ENCODE measurements around the gene COMP. TPM values are rescaled to one million over a fixed set of nuclear protein-coding genes. Genes with fewer than 3 reads are reported as not detected.

Gene COMP
- total RNA-seq, 1 donor from 2014 or later = 5.0 TPM

GRCh38 chr19:18777301-18778075 lies 13.6 kb downstream of the COMP start:
- peak overlapping the region in 1 of 2 donors; percentile 26 for H3K4me3 ChIP-seq
- DNase-seq (ENCODE audit: low spot score in 2 of 2) = no peak
- no peak overlapping the region for H3K27ac ChIP-seq
- no peaks in the 10 kb centered on the region for H3K27me3 ChIP-seq
- no peak for TF ChIP-seq CTCF (IDR thresholded peaks at IDR 0.05)
- intact Hi-C loops (cut with DNase I) = no loop called here
- H3K9me3 ChIP-seq = no peaks in the 10 kb centered on the region
- no peaks in the 10 kb centered on the region for H3K4me1 ChIP-seq
- peaks cover 0 to 6% of the 10 kb centered on the region in 2 donors for H3K36me3 ChIP-seq

- Histone ChIP-seq H3K4me1 (no peaks in the 10 kb centered on the region), H3K27ac (no peak overlapping the region), H3K4me3 (no peak overlapping the region), H3K36me3 (peaks cover 0 to 6% of the 10 kb centered on the region in 2 donors), H3K27me3 (no peaks in the 10 kb centered on the region), H3K9me3 (no peaks in the 10 kb centered on the region)
- no peak for TF ChIP-seq CTCF (IDR thresholded peaks at IDR 0.05)
- intact Hi-C loops (cut with DNase I) = no loop called here
- DNase-seq (ENCODE audit: low spot score in 2 of 2) = no peak
Measured at GRCh38 chr19:18776736-18777135, 14.4 kb downstream of the COMP start.

- no peak for TF ChIP-seq CTCF (IDR thresholded peaks at IDR 0.05)
- Histone ChIP-seq H3K36me3 (peaks cover 0 to 6% of the 10 kb centered on the region in 2 donors), H3K9me3 (no peaks in the 10 kb centered on the region), H3K27me3 (no peaks in the 10 kb centered on the region), H3K27ac (no peak overlapping the region), H3K4me3 (no peak overlapping the region), H3K4me1 (no peaks in the 10 kb centered on the region)
- no peak for DNase-seq (ENCODE audit: low spot score in 2 of 2)
- intact Hi-C loops (cut with DNase I) = no loop called here
Measured at GRCh38 chr19:18776288-18776594, 14.9 kb downstream of the COMP start.

GRCh38 chr19:18775586-18776287 lies 15.4 kb downstream of the COMP start:
- Histone ChIP-seq H3K9me3 (no peaks in the 10 kb centered on the region), H3K27me3 (no peaks in the 10 kb centered on the region), H3K4me1 (no peaks in the 10 kb centered on the region), H3K27ac (no peak overlapping the region), H3K4me3 (no peak overlapping the region), H3K36me3 (peaks cover 0 to 6% of the 10 kb centered on the region in 2 donors)
- no peak for DNase-seq (ENCODE audit: low spot score in 2 of 2)
- intact Hi-C loops (cut with DNase I) = no loop called here
- TF ChIP-seq CTCF (IDR thresholded peaks at IDR 0.05) = no peak

- Histone ChIP-seq H3K27me3 (no peaks in the 10 kb centered on the region), H3K4me1 (no peaks in the 10 kb centered on the region), H3K4me3 (no peak overlapping the region), H3K36me3 (peaks cover 0 to 6% of the 10 kb centered on the region in 2 donors), H3K9me3 (no peaks in the 10 kb centered on the region), H3K27ac (no peak overlapping the region)
- TF ChIP-seq CTCF (IDR thresholded peaks at IDR 0.05) = no peak
- no peak for DNase-seq (ENCODE audit: low spot score in 2 of 2)
- intact Hi-C loops (cut with DNase I) = no loop called here
Measured at GRCh38 chr19:18774782-18775444, 16.2 kb downstream of the COMP start.
